HG03460 (cell line): ENCODE results near the gene AAGAB.

Experiments
- ATAC-seq: cut with Tn5 transposase; IDR thresholded peaks from one replicate; pipeline ENCODE4 v1.9.1; 2021; ENCODE audit not compliant: unreplicated experiment

Gene AAGAB

DNA sequence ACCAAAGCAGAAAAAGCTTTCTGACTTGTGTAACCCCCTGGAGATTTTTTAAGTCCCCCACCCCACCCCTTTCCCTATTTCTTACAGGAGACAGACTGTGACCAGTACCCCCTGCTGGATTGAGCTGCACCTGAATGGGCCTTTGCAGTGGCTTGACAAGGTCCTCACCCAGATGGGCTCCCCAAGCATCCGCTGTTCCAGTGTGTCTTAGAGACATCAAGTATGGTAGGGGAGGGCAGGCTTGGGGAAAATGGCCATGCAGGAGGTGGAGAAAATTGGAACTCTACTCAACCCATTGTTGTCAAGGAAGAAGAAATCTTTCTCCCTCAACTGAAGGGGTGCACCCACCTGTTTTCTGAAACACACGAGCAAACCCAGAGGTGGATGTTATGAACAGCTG, 64.1 kb downstream of the AAGAB start:
- no peak for ATAC-seq

DNA sequence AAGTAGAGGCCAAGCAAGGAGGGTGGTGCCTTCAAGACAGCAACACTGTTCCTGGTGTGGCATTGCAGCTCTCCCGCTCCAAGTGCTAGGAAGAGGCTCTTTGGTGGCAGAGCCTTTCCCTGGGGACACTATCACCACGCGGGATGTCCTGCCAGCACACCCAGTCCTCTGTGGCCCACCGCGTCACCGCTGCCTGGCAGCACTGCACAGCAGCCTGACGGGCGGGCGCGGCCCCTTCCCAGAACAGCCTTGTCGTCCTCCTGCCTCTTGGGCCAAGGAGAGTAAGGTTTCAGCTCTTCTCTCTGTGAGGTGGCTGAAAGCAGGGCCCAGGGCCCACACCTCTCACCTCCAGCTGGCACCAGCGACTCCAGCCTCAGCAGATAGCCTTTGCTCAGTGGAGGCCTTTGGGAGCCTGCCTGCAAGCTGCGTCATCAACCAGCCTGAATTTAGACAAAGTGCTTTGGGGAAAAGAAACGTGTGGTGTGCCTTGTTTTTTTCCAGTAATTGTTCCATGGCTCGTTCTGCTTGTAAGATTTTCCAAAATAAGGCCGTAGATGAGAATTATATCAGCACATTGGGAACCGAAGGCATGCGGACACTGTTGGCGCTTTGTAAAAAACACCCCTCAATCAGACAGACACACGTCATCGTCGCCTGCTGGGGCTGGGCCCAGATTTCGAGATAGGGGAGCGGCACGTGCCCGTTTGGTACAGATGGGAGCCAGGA, 65.0 kb downstream of the AAGAB start:
- ATAC-seq, result no peak

DNA sequence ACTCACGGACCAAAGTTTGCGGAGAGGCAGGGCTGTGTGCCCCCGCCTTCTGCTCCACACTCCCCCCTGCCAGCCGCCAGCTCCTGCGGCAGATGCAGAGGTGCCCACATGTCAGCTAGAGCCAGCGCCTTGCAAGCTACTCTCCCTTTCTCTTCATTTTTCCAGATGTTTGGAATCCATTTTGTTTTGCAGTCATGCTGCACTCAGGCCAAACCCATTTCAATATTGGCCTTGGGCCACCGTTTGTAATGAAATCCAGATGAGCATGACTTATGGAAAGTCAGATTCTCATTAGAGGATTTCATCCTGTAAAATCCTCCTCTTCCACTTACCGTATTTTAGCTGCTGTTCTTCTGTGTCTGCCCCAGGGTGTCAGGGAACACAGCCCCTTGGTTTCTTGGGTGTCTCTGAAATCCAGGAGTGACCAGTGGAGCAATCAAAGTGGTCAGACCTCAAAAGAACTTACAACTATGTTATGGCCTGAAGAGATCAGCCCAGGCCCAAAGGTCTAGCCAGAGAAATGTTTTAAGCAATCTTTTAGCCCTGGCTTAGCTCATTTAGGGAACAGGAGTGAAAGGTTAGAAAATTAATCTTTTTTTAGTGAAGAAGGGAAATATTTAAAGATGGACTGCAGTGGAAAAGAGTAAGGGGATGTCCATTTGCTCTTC, 65.8 kb downstream of the AAGAB start:
- no peak for ATAC-seq

GRCh38 chr15:67187351-67187854, 67.1 kb downstream of the AAGAB start:
- no peak for ATAC-seq

- no peak for ATAC-seq
These were observed 67.8 kb downstream of the AAGAB start for GRCh38 chr15:67186688-67187087.

DNA sequence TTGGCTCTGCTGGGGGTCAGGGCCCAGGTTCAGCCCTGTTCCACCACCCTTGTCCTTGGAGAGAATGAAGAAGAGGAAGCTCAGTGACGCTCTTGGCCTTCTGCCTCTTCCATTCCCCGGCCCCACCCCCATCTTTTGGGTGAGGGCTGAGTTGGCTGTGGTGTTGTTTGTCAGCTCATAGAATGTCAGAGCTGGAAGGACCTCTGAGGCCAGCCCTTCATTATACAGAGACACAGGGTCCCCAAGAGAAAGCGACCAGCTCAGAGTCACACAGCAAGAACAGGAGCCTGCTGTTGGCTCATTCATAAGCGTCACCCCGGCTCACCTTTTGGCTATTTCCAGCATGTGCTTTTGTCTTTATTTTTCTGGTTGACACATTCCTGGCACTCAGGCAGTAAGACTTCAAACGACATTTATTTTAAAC, 68.2 kb downstream of the AAGAB start:
- no peak for ATAC-seq

DNA sequence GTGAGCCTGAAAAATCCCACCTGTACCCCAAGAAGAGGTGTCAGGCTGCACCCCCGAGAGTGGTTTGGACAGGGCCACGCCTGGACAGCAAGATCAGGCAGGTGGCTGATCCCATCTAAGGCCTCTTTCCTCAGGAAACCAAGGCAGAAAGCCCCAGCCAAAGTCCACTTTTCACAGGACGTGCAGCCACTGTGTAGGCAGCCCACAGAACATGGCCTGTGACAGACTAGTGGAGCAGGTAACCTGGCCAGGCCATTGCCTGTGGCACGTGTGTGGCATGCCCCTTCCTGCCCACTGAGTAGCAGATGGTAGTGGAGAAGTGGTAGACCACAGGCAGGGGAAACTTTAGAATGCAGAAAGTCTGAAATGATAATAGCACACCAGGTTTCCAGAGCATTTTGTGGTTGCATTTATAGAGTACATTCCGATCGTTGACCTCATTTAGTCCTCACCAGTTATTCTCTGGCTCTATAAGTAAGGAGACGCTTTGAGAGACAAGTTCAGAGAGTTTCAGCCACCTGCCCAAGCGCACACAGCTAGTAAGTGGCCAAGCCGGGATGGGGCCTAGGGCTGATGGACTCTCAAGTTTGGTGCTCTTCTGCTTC, 68.7 kb downstream of the AAGAB start:
- no peak for ATAC-seq

GRCh38 chr15:67185051-67185450, 69.4 kb downstream of the AAGAB start:
- no peak for ATAC-seq

DNA sequence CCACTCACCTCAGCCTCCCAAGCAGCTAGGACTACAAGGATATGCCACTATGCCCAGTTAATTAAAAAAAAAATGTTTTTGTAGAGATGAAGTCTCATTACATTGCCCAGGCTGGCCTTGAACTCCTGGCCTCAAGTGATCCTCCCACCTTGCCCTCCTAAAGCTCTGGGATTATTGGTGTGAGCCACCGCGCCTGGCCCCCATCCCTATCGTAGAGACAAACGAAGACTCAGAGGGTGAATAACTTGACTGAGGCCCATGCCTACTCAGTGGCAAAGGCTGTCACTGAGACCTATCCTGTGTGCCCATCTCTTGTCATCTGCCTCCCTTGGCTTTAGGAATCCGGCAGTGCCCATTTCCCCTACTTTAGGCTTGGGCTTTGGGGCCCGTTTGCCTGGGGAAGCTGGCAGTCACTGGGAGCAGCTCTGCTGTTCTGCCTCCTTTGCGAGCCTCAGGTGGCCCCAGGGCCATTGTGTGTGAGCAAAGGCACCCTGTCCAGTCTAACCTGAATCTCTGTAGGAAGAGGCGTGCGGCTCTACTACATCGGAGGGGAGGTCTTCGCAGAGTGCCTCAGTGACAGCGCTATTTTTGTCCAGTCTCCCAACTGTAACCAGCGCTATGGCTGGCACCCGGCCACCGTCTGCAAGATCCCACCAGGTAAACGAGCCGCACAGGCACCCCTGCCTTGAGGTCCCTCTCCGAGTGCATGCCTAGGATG, 70.1 kb downstream of the AAGAB start:
- no peak for ATAC-seq

DNA sequence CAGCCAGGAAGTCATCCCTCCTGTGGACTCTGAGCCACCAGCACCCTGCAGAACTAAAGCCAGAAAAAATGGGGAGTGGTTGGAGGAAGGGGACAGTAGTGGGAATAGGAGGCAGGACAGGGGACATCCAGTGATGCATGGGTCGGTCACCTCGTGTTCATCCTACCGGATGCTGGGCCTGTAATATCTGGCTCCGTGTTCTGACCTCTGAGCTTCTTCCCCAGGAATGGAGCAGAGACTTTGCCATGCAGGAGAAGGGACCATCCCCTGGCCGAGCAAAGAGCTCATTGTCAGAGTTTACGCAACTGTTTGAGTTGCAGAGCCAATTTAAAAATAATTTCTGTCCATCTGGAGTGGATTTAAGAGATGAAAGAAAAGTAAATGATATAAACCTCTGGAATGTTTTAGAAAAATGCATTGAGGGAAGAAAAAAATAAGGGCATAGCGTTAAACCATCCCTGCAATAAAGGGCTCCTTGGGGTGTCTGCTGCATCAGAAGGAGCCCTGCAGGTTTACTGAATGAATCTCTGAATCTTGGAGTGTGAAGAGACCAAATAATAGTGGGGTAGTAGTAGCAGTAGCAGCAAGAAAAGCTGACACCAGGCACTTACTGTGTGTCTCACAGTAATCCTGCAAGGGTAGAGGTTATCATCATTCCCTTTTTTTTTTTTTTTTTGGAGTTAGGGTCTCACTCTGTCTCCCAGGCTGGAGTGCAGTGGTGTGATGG, 70.9 kb downstream of the AAGAB start:
- ATAC-seq, result no peak

DNA sequence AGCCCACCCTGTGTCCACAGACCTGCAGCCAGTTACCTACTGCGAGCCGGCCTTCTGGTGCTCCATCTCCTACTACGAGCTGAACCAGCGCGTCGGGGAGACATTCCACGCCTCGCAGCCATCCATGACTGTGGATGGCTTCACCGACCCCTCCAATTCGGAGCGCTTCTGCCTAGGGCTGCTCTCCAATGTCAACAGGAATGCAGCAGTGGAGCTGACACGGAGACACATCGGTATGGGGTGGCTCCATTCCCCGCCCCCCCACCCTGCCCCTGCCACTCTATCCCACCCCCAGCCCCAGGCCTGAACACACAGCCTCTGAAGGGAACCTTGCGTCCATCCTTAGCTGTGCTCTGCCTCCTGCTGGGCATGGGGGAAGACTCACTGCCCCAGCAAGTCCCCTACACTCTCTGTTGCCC, 73.2 kb downstream of the AAGAB start:
- no peak for ATAC-seq

DNA sequence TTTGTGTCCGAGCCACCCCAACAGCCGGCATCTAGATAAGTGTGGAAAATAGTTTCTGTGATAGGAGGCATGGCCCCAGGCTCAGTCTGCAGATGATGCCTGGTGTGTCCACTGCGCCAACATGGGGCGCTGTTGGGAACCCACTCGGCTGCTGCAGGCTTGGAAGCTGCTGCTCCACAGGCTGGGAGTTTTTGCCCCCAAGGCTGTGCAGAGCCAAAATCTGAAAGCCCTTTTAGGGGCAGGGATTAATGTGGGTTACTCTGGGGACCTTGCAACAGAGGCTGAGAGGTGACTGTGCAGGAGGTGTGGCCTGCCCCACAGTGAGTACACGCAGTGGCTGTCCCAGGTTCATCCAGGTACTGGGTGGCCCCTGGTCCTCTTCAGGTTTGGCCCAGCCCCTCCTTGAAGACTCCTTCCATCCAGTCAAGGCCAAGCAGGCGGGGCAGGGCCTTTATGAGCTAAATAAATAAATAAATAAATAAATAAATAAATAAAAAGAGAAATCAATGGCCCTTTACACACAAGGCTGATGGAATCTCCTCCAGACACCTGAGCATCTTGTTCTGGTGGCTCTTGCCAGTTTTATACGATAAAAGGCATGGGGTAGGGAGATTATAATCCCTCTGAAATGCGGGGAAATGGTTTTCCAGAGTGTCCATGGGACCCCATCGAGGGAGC, 73.8 kb downstream of the AAGAB start:
- no peak for ATAC-seq

GRCh38 chr15:67180035-67180434, 74.4 kb downstream of the AAGAB start:
- no peak for ATAC-seq

GRCh38 chr15:67179411-67179995, 75.0 kb downstream of the AAGAB start:
- ATAC-seq, result no peak

GRCh38 chr15:67178569-67179210, 75.8 kb downstream of the AAGAB start:
- no peak for ATAC-seq

DNA sequence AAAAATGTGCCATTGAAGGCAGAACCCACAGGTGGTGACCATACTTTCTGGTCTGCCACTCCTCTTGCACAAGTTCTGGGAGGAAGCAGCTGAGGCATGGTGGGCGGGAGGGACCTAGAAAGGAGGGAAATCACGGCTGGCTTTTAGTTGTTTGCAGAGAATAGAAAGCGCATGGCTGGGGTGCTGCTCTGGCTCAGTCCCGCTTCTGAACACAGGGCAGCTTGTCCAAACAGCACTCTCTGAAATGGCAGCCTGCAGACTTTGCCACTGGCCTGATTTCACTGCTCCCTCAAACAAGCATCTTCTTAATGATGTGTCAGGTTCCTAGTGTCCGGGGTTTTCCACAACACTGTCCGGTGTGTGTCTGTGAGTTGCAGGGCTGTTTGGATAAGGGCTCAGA, 76.7 kb downstream of the AAGAB start:
- ATAC-seq, result no peak

DNA sequence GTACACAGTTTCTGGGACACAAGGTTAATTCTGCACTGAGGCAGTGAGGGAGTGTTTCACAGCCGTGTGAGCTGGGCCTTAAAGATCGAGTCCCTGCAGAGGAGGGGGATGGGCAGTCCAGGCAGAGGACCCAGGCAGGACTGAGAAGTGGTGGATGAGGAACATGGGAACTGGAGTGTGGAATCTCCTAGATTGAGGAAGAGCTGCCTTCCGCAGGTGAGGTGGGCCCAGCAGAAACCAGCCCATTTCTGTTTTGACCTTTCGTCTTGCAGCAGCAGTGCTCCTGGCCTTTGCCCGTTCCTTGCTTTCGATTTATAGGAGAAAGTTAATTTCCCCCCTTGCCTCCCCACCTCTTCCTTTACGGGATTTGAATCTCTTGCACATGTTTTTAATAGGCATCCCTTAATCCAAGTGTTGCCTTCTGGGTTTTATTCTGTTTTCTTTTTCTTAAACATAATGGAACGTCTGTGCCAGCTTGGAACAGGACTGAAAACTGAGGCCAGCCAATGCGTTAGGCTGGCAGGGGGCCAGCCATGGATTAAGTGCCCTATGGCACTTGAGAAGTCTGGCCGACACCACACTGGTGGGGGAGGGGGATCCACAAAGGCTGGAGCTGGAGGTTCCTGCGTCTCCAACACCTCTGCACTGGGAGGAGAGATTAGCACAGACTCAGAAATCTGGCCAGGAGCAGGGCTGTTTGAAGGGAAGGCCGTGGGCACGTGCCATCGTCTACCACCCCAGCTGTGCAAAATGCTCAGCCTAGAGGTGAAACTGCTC, 78.1 kb downstream of the AAGAB start:
- no peak for ATAC-seq

DNA sequence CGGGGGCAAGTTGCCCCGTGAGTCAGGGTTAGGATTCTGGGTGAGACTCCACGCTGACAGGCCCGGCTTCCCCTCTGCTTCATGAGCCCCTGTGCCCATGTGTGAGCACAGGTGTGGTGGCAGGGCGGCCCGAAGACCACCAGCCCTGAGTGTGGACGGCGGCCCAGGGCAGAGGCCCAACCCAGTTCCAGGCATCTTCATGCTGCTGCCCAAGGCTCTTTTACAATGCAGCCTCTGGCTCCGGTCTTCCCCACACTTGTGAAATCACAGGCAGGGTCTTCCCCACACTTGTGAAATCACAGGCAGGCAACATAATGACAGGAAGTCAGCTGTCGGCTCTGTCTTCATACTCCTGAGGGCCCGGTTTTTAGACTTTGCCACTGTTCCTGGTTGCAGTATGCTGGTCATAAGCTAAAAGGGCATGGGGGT, 78.8 kb downstream of the AAGAB start:
- ATAC-seq, result no peak
